ENCODE data around the gene OIT3.

Gene OIT3
- total RNA-seq, result 0 to 0.11 (median 0.03) reads per million in 9 experiments

DNA sequence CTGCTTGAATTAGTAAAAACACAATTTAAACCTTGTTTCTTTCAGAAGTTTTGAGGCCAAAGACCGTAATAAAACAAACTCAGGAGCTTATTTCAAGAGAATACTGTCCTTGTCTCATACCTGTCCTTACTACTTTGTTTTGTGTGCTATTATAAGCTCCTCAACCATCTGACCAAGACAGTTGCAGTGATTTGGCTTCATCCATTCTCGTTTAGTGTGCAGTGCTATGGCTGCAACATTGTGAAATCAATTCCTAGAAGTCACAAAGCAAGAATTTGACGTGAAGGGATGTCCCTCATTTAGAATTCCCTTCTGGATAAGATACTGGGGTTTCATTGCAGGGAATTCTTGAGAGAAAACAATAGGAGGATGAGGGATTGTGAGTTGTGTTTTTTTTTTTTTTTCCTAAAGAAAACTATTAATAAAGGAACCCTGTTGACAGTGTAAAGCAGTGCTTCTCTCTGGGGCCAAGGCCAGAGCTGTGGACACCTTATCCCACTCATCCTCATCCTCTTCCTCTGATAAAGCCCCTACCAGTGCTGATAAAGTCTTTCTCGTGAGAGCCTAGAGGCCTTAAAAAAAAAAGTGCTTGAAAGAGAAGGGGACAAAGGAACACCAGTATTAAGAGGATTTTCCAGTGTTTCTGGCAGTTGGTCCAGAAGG, at the start of gene OIT3:
Gene OIT3 (plus strand): TSS at position 604 of the 663 bp plus-strand sequence. CDS start 60 bp downstream, outside the sequence.
- no peak within 1 kb of the TSS for H3K27ac Mint-ChIP-seq
- ATAC-seq (replicated peaks), result no peak
- H3K9me3 Mint-ChIP-seq, result no peaks in the 10 kb centered on the region
- DNase-seq, result no peak
- H3K27me3 Mint-ChIP-seq, result peaks cover 28% of the 10 kb centered on the region in 2 donors
- no peaks in the 10 kb centered on the region for H3K4me1 Mint-ChIP-seq (ENCODE audit: low read depth in 2 of 2)
- H3K4me3 Mint-ChIP-seq, result no peak within 1 kb of the TSS
- peaks cover 6% of the 10 kb centered on the region for H3K36me3 Mint-ChIP-seq (ENCODE audit: insufficient read depth)

DNA sequence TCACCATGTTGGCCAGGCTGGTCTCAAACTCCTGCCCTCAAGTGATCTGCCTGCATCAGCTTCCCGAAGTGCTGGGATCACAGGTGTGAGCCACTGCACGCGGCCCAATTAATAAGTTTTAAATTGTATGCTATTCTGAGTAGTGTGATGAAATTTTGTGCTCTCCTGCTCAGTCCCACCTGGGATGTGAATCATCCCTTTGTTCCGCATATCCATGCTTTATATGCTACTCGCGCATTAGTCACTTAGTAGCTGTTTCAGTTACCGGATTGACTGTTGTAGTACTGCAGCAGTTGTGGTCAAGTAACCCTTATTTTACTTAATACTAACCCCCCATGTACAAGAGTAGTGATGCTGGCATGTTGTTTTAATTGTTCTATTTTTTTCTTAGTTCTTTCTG, 47.3 kb upstream of the OIT3 start:
- no peaks in the 10 kb centered on the region for H3K27me3 Mint-ChIP-seq
- DNase-seq (no peak), ATAC-seq (replicated peaks) (no peak)
- no peaks in the 10 kb centered on the region for H3K4me1 Mint-ChIP-seq (ENCODE audit: low read depth in 2 of 2)
- no peak overlapping the region for H3K27ac Mint-ChIP-seq
- no peaks in the 10 kb centered on the region for H3K9me3 Mint-ChIP-seq
- H3K36me3 Mint-ChIP-seq (ENCODE audit: insufficient read depth), result no peaks in the 10 kb centered on the region
- no peak overlapping the region for H3K4me3 Mint-ChIP-seq

DNA sequence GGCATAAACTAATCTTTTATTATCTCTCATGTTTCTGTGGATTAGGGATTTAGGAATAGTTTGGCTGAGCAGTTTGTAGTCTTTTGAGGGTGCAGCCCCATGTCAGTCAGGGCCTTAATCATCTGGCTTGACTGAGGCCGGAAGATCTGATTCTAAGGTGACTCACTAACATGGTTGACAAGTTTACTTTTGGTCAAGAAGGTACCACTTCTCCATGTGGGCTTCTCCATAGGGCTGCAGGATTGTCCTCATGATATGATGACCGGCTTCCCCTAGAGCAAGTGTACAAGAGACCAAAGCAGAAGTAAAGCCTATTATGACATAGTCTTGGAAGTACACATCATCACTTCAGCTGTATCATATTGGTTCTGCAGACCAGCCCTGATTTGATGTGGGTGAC, 45.9 kb upstream of the OIT3 start:
- no peaks in the 10 kb centered on the region for H3K36me3 Mint-ChIP-seq (ENCODE audit: insufficient read depth)
- H3K27ac Mint-ChIP-seq, result no peak overlapping the region
- H3K27me3 Mint-ChIP-seq, result no peaks in the 10 kb centered on the region
- H3K4me1 Mint-ChIP-seq (ENCODE audit: low read depth in 2 of 2), result no peaks in the 10 kb centered on the region
- no peak for DNase-seq
- no peak overlapping the region for H3K4me3 Mint-ChIP-seq
- no peaks in the 10 kb centered on the region for H3K9me3 Mint-ChIP-seq
- no peak for ATAC-seq (replicated peaks)

- Mint-ChIP-seq H3K36me3 (ENCODE audit: insufficient read depth) (no peaks in the 10 kb centered on the region), H3K27ac (no peak overlapping the region), H3K9me3 (no peaks in the 10 kb centered on the region), H3K27me3 (no peaks in the 10 kb centered on the region), H3K4me1 (ENCODE audit: low read depth in 2 of 2) (no peaks in the 10 kb centered on the region), H3K4me3 (no peak overlapping the region)
- no peak for ATAC-seq (replicated peaks)
- no peak for DNase-seq
Observed at GRCh38 chr10:72850861-72851260, 42.7 kb upstream of the OIT3 start.

DNA sequence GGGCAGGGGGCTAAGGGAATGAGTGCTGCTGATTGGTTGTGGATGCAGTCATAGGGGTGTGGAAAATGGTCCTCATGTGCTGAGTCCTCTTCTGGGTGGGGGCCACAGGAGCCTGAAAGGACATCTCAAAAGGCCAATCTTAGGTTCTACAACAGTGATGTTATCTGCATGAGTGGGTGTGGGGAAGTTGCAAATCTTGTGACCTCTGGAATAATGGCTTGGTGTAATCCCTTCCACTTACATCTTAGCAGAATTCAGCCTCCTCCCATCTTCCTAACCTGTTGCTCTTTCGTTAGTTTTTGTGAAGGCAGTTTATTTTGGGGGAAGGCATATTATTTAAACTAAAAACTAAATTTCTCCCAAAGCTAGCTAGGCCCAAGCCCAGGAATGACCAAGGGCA, 42.0 kb upstream of the OIT3 start:
- no peak overlapping the region for H3K4me3 Mint-ChIP-seq
- H3K27me3 Mint-ChIP-seq, result no peaks in the 10 kb centered on the region

DNA sequence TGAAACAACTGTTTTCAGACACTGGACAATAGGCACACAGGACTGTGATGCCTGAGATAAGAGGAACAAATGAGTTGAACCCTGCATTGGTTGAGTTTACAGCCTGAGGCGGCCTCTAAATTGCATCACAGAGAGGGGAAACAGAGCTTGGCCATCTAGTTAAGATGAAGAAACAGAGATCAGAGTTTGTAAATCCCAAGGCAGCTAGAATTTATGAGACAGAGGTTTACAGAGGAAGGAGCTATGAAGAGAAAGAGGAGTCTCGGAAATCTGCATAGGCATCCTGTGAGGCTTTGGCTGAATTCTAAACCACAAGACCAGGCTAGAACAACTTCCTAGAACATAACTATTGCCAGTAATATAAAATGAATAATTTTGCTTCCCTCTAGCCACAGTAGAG, 41.0 kb upstream of the OIT3 start:
- ATAC-seq (replicated peaks) (no peak), DNase-seq (no peak)
- Mint-ChIP-seq H3K9me3 (no peaks in the 10 kb centered on the region), H3K27me3 (no peaks in the 10 kb centered on the region), H3K36me3 (ENCODE audit: insufficient read depth) (no peaks in the 10 kb centered on the region), H3K27ac (no peak overlapping the region), H3K4me3 (no peak overlapping the region), H3K4me1 (ENCODE audit: low read depth in 2 of 2) (no peaks in the 10 kb centered on the region)

More for the DNA sequence above, 42.0 kb upstream of the OIT3 start:
- no peaks in the 10 kb centered on the region for H3K4me1 Mint-ChIP-seq (ENCODE audit: low read depth in 2 of 2)
- no peak for ATAC-seq (replicated peaks)
- H3K36me3 Mint-ChIP-seq (ENCODE audit: insufficient read depth), result no peaks in the 10 kb centered on the region
- no peak for DNase-seq
- H3K9me3 Mint-ChIP-seq, result no peaks in the 10 kb centered on the region
- H3K27ac Mint-ChIP-seq, result no peak overlapping the region

DNA sequence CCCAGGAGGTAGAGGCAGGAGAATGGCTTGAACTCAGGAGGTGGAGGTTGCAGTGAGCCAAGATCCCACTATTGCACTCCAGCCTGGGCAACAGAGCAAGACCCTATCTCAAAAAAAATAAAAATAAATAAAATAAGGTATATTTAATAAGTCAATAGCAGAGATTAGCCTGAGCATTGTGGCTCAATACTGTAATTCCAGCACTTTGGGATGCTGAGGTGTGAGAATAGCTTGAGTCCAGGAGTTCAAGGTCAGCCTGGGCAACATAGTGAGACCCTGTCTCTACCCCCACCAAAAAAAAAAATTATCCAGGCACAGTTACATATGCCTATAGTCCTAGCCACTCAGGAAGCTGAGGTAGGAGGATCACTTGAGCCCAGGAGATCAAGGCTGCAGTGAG, 38.4 kb upstream of the OIT3 start:
- no peak for DNase-seq
- no peaks in the 10 kb centered on the region for H3K9me3 Mint-ChIP-seq
- H3K36me3 Mint-ChIP-seq (ENCODE audit: insufficient read depth), result peaks cover under 1% of the 10 kb centered on the region
- no peaks in the 10 kb centered on the region for H3K27me3 Mint-ChIP-seq
- no peak overlapping the region for H3K4me3 Mint-ChIP-seq
- ATAC-seq (replicated peaks), result no peak
- no peaks in the 10 kb centered on the region for H3K4me1 Mint-ChIP-seq (ENCODE audit: low read depth in 2 of 2)
- H3K27ac Mint-ChIP-seq, result no peak overlapping the region

GRCh38 chr10:72855790-72856189, 37.7 kb upstream of the OIT3 start:
- DNase-seq (no peak), ATAC-seq (replicated peaks) (no peak)
- Mint-ChIP-seq H3K27me3 (no peaks in the 10 kb centered on the region), H3K9me3 (no peaks in the 10 kb centered on the region), H3K4me3 (no peak overlapping the region), H3K4me1 (ENCODE audit: low read depth in 2 of 2) (no peaks in the 10 kb centered on the region), H3K27ac (no peak overlapping the region), H3K36me3 (ENCODE audit: insufficient read depth) (peaks cover 5% of the 10 kb centered on the region)

GRCh38 chr10:72858067-72858466, 35.5 kb upstream of the OIT3 start:
- no peaks in the 10 kb centered on the region for H3K9me3 Mint-ChIP-seq
- DNase-seq (no peak), ATAC-seq (replicated peaks) (no peak)
- H3K4me1 Mint-ChIP-seq (ENCODE audit: low read depth in 2 of 2), result no peaks in the 10 kb centered on the region
- peaks cover 13% of the 10 kb centered on the region for H3K36me3 Mint-ChIP-seq (ENCODE audit: insufficient read depth)
- H3K27ac Mint-ChIP-seq, result no peak overlapping the region
- H3K27me3 Mint-ChIP-seq, result no peaks in the 10 kb centered on the region
- no peak overlapping the region for H3K4me3 Mint-ChIP-seq

GRCh38 chr10:72862957-72863356, 30.6 kb upstream of the OIT3 start:
- Mint-ChIP-seq H3K27ac (no peak overlapping the region), H3K4me1 (ENCODE audit: low read depth in 2 of 2) (no peaks in the 10 kb centered on the region), H3K36me3 (ENCODE audit: insufficient read depth) (peaks cover 13% of the 10 kb centered on the region), H3K4me3 (no peak overlapping the region), H3K27me3 (no peaks in the 10 kb centered on the region), H3K9me3 (no peaks in the 10 kb centered on the region)
- ATAC-seq (replicated peaks) (no peak), DNase-seq (no peak)

- ATAC-seq (replicated peaks) (no peak), DNase-seq (peak in 1 of 3 experiments; percentile 1)
- H3K9me3 Mint-ChIP-seq, result no peaks in the 10 kb centered on the region
- H3K27me3 Mint-ChIP-seq, result no peaks in the 10 kb centered on the region
- no peaks in the 10 kb centered on the region for H3K4me1 Mint-ChIP-seq (ENCODE audit: low read depth in 2 of 2)
- H3K4me3 Mint-ChIP-seq, result no peak overlapping the region
- no peak overlapping the region for H3K27ac Mint-ChIP-seq
- peaks cover 5% of the 10 kb centered on the region for H3K36me3 Mint-ChIP-seq (ENCODE audit: insufficient read depth)
Observed at GRCh38 chr10:72875250-72876055, 18.1 kb upstream of the OIT3 start.

- ATAC-seq (replicated peaks) (no peak), DNase-seq (no peak)
- no peaks in the 10 kb centered on the region for H3K27me3 Mint-ChIP-seq
- no peaks in the 10 kb centered on the region for H3K9me3 Mint-ChIP-seq
- no peaks in the 10 kb centered on the region for H3K4me1 Mint-ChIP-seq (ENCODE audit: low read depth in 2 of 2)
- peaks cover under 1% of the 10 kb centered on the region for H3K36me3 Mint-ChIP-seq (ENCODE audit: insufficient read depth)
- H3K4me3 Mint-ChIP-seq, result no peak overlapping the region
- no peak overlapping the region for H3K27ac Mint-ChIP-seq
Observed at GRCh38 chr10:72879245-72879644, 14.3 kb upstream of the OIT3 start.

DNA sequence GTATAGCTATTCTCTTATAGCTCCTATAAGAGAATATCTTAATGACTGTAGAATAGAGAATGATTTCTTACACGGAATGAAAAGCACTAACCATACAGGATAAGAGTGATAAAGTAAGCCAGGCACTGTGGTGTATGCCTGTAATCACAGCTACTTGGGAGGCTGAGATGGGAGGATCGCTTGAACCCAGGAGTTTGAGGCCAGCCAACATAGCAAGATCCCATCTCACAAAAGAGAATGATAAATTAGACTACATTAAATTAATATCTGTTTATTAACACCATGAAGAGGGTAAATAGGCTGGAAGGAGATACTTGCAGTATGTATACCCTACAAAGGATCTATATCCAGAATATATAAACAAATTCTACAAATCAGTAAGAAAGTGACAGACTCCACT, 12.2 kb upstream of the OIT3 start:
- Mint-ChIP-seq H3K27ac (no peak overlapping the region), H3K27me3 (no peaks in the 10 kb centered on the region), H3K4me1 (ENCODE audit: low read depth in 2 of 2) (no peaks in the 10 kb centered on the region), H3K36me3 (ENCODE audit: insufficient read depth) (peaks cover 5% of the 10 kb centered on the region), H3K4me3 (no peak overlapping the region), H3K9me3 (no peaks in the 10 kb centered on the region)
- DNase-seq, result no peak
- no peak for ATAC-seq (replicated peaks)

DNA sequence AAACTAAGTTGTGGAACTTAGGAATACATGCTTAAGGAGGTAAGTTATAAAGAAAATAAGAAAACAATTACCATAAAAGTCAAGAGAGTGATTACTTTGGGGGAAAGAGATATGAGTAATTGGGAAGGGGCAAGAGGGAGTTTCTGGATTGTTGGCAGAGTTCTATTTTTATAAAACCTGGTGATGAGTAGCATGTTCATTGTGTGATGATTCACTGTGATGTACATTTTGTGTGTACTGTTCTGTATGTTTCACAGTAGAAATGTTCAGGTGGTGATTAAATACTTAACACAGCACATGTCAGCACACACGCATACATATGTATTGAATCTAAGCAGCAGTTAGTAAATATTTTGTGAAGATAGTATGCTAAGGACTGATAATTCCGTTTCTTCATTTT, 9.7 kb upstream of the OIT3 start:
- no peak overlapping the region for H3K27ac Mint-ChIP-seq
- no peaks in the 10 kb centered on the region for H3K27me3 Mint-ChIP-seq
- H3K4me3 Mint-ChIP-seq, result no peak overlapping the region
- peaks cover 0 to 6% of the 10 kb centered on the region in 2 donors for H3K4me1 Mint-ChIP-seq (ENCODE audit: low read depth in 2 of 2)
- H3K36me3 Mint-ChIP-seq (ENCODE audit: insufficient read depth), result peaks cover 9% of the 10 kb centered on the region
- DNase-seq (no peak), ATAC-seq (replicated peaks) (no peak)
- no peaks in the 10 kb centered on the region for H3K9me3 Mint-ChIP-seq

Measured in effector memory CD8-positive, alpha-beta T cell (primary cell).